Kidney epithelial cell (primary cell): ENCODE results near the gene FBXO33. TPM values are rescaled to one million over a fixed set of nuclear protein-coding genes. Genes with fewer than 3 reads are reported as not detected.

Experiments
- DNase-seq: peaks from one replicate; pipeline ENCODE4 v3.0.0-alpha.2; 2010; ENCODE audit warnings: low read depth
- H3K27me3 ChIP-seq: 2 replicates; pipeline ENCODE4 v1.6.0; 2011; ENCODE audit warnings: low read length; ENCODE audit not compliant: control insufficient read depth, insufficient read depth
- H3K36me3 ChIP-seq: 2 replicates; pipeline ENCODE4 v1.5.1; 2011; ENCODE audit warnings: low read length; ENCODE audit not compliant: control insufficient read depth, insufficient read depth
- H3K4me3 ChIP-seq: 2 replicates; pipeline ENCODE4 v1.5.1; 2011; ENCODE audit warnings: low read depth, mild to moderate bottlenecking, control low read depth, low read length
- total RNA-seq: library from RNA; depleted of rRNA; stranded (reverse); fragments of >200 nt; gene quantifications from 2 replicates; pipeline ENCODE4 v1.2.3, GENCODE V29; 2015
- TF ChIP-seq, protein P1 (sequence below): IDR thresholded peaks from 2 replicates; pipeline ENCODE4 v1.5.1; 2011; ENCODE audit warnings: mild to moderate bottlenecking, moderate library complexity, low read length, control low read depth, inconsistent platforms; ENCODE audit not compliant: insufficient read depth, poor library complexity, severe bottlenecking

Gene FBXO33
- total RNA-seq, 1 donor from 2014 or later = 13.7 TPM

DNA sequence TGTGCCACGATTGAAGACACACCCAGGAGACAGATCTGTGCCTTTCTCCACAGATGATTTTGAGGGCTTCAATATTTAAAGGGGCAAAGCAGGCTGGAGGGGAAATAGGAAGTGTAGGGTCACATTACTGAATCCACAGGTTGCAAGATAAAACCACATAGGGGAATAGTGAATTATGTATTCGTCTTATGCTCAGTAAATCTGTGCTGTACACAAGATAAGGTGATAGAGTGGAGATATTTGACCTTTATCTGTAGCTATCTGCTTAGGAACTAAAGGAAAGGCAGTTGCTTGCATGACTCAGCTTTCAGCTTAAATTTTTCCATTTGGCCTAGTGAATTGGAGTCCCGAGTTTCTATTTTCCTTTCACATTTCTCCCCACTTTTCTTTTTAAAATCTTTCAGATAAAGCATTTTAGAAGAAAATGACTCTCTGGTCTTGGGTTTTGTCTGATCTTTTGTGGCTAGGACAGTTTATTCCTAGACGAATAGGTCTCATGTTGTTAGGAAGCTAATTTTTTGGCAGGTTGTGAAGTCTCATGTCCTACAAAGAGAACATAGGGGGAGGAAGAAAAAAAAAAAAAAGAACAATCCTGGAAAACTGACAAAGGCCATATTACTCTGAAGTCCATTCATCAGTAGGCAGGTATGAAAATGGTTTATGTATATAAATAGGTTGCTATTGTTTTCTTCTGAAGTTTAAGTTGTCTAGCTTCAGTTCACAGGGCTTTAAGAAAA lies 55.4 kb downstream of the FBXO33 start:
- no peaks in the 10 kb centered on the region for H3K36me3 ChIP-seq
- DNase-seq = no peak
- no peaks in the 10 kb centered on the region for H3K27me3 ChIP-seq
- TF ChIP-seq, protein P1, sequence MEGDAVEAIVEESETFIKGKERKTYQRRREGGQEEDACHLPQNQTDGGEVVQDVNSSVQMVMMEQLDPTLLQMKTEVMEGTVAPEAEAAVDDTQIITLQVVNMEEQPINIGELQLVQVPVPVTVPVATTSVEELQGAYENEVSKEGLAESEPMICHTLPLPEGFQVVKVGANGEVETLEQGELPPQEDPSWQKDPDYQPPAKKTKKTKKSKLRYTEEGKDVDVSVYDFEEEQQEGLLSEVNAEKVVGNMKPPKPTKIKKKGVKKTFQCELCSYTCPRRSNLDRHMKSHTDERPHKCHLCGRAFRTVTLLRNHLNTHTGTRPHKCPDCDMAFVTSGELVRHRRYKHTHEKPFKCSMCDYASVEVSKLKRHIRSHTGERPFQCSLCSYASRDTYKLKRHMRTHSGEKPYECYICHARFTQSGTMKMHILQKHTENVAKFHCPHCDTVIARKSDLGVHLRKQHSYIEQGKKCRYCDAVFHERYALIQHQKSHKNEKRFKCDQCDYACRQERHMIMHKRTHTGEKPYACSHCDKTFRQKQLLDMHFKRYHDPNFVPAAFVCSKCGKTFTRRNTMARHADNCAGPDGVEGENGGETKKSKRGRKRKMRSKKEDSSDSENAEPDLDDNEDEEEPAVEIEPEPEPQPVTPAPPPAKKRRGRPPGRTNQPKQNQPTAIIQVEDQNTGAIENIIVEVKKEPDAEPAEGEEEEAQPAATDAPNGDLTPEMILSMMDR = no peak
- no peak overlapping the region for H3K4me3 ChIP-seq

DNA sequence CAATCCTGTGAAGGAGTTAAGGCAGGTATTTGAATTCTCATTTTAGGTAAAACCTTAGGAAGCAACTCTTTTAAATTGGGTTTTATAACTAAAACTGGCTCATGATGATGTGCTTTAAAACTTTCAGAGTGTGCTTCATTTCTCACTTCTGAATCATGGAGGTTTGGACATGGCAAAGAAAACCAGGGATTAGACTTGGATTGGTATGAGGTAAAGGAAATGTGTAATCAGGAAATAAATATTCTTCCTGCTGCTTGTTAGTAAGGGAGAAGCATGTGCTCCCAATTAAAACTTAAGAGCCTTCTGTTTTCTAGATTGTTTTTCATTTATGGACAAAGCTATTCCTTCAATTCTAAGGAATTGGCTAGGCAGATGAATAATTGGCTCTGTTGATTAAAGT lies 57.4 kb downstream of the FBXO33 start:
- DNase-seq = no peak
- no peak overlapping the region for H3K4me3 ChIP-seq
- no peaks in the 10 kb centered on the region for H3K36me3 ChIP-seq
- H3K27me3 ChIP-seq = no peaks in the 10 kb centered on the region
- TF ChIP-seq, protein P1 = no peak

DNA sequence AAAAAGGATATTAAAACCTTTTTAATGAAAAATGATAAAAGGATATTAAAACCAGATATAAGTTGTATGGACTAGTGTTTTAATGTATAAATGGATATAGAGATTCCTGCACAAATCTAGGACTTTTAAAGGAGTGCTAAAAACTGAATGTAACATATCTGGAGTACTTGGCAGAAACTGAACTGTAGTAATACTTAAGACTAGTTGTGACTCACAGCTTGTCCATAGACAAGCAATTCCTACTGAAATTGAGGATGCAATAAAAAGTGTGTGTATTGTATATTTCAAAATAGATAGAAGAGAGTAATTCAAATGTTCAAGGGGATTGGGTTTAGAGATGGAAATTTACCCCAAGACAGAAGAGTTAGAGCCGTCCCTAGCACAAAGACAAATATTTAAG lies 59.6 kb downstream of the FBXO33 start:
- TF ChIP-seq, protein P1 = no peak
- no peak for DNase-seq
- Histone ChIP-seq H3K36me3 (no peaks in the 10 kb centered on the region), H3K27me3 (no peaks in the 10 kb centered on the region), H3K4me3 (no peak overlapping the region)

DNA sequence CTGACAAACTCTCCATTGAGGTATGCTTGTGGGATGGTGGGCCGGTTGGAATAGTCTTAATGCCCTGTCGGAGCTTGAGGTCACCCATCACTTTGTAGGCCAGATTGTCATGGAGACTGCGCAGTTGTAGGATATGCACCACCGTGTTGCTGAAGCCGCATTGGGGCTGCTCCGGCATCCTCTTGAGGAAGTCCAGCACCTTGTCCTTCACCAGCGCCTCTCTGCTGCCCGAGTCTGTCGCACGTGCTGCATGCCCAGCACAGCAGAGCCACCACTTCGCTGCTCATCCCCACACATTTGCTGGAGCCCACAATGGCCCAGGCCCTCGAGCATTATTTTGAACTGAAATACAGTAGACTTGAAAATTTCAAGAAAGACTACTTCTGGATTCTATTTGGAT lies 61.8 kb downstream of the FBXO33 start:
- no peak overlapping the region for H3K4me3 ChIP-seq
- TF ChIP-seq, protein P1 = no peak

DNA sequence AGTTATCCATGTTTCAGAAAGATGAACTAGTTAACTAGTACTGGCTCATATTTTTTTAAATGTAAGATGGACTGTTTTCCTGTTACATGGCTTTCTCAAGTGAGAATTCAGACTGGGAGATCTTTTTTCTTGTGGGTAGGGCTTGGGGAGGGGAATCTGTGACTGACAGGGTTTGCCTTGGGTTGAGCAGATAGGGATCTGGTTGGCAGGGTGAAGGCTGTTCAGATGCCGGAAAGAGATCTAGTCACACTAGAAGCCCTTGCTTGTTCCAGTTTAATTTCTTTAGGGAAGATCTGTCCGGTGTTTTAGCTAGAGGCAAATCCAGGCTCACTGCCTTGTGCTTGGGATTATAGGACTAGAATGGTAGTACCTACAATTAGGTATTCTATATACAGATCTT lies 63.2 kb downstream of the FBXO33 start:
- no peak for DNase-seq
- Histone ChIP-seq H3K4me3 (no peak overlapping the region), H3K27me3 (no peaks in the 10 kb centered on the region), H3K36me3 (no peaks in the 10 kb centered on the region)
- TF ChIP-seq, protein P1 = no peak

More for the DNA sequence above, 61.8 kb downstream of the FBXO33 start:
- no peak for DNase-seq
- Histone ChIP-seq H3K27me3 (no peaks in the 10 kb centered on the region), H3K36me3 (no peaks in the 10 kb centered on the region)

DNA sequence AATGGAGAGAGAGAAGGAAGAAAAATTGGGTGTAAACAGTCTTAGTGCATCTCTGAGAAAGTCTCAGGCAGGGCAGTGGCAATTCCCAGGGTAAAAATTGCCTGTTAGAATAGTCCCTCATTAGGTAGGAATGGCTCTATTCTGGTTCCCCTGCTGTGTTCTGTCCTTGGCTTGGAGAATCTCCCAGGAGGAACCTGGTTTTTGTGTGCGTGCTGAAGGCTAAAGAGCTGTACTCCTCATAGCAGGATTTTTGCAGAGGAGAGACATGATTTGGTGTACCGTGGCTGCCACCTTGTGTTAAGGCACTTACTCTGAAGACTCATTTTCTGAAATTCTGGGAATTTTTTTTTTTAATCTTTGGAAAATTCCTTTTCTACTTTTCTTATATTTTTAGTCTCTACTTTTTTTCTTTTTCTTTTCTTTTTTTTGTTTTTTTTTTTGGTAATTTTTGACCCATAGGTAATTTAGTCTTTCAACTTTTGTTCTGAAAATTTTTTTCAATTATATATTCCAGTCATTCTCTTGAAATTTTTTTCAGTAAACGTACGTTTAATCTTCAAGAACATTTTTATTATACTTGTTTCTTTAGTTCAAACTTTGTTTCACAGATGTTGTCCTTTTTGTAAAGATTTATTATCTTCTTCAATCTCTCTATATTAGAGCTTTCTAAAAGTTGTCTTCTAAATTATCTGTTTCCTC lies 63.8 kb downstream of the FBXO33 start:
- no peaks in the 10 kb centered on the region for H3K27me3 ChIP-seq
- H3K36me3 ChIP-seq = no peaks in the 10 kb centered on the region
- no peak for DNase-seq
- H3K4me3 ChIP-seq = no peak overlapping the region
- TF ChIP-seq, protein P1 = peak; percentile 64
